H7 (cell line): Measurements from ENCODE around the gene PALD1. TPM values are rescaled to one million over a fixed set of nuclear protein-coding genes. Genes with fewer than 3 reads are reported as not detected.

Source experiments
- DNase-seq: peaks from one replicate; pipeline ENCODE4 v3.0.0; 2012
- H3K27me3 ChIP-seq: 2 replicates; pipeline ENCODE4 v1.6.0; 2011; ENCODE audit warnings: mild to moderate bottlenecking, low read length; ENCODE audit not compliant: control insufficient read depth, insufficient read depth
- H3K36me3 ChIP-seq: replicated peaks from 2 replicates; pipeline ENCODE4 v1.5.1; 2011; ENCODE audit warnings: low read length; ENCODE audit not compliant: control insufficient read depth, insufficient read depth
- H3K4me3 ChIP-seq: 2 replicates; pipeline ENCODE4 v1.5.1; 2011; ENCODE audit warnings: low read depth, mild to moderate bottlenecking, control low read depth, low read length, moderate library complexity; ENCODE audit not compliant: insufficient read depth
- total RNA-seq: library from RNA; depleted of rRNA; stranded (reverse); fragments of >200 nt; shearing (Covaris generic); gene quantifications from 2 replicates; pipeline ENCODE4 v1.2.3, GENCODE V29; 2014

PALD1 gene
- total RNA-seq, 1 experiment from 2014 or later: 51.9 TPM

GRCh38 chr10:70465832-70466231 is 12.7 kb upstream of the PALD1 start:
- Histone ChIP-seq H3K27me3 (no peaks in the 10 kb centered on the region), H3K4me3 (no peak overlapping the region), H3K36me3 (no peaks in the 10 kb centered on the region)
- no peak for DNase-seq

GRCh38 chr10:70466951-70467350 is 11.6 kb upstream of the PALD1 start:
- Histone ChIP-seq H3K36me3 (no peaks in the 10 kb centered on the region), H3K27me3 (no peaks in the 10 kb centered on the region), H3K4me3 (no peak overlapping the region)
- peak; percentile 49 for DNase-seq

GRCh38 chr10:70472799-70473454 is 5.6 kb upstream of the PALD1 start:
- no peak for DNase-seq
- Histone ChIP-seq H3K36me3 (no peaks in the 10 kb centered on the region), H3K4me3 (no peak overlapping the region), H3K27me3 (no peaks in the 10 kb centered on the region)

- peak; percentile 21 for DNase-seq
- no peaks in the 10 kb centered on the region for H3K36me3 ChIP-seq
- no peaks in the 10 kb centered on the region for H3K27me3 ChIP-seq
- H3K4me3 ChIP-seq: no peak overlapping the region
These were observed 3.8 kb upstream of the PALD1 start for GRCh38 chr10:70474780-70475179.

- H3K36me3 ChIP-seq: no peaks in the 10 kb centered on the region
- no peak for DNase-seq
- H3K4me3 ChIP-seq: no peak overlapping the region
- no peaks in the 10 kb centered on the region for H3K27me3 ChIP-seq
These were observed 2.9 kb upstream of the PALD1 start for GRCh38 chr10:70475661-70476060.

GRCh38 chr10:70476249-70477035 is 2.1 kb upstream of the PALD1 start:
- Histone ChIP-seq H3K36me3 (no peaks in the 10 kb centered on the region), H3K4me3 (no peak overlapping the region), H3K27me3 (no peaks in the 10 kb centered on the region)
- DNase-seq: no peak

GRCh38 chr10:70477661-70478162 is 855 bp upstream of the PALD1 start:
- Histone ChIP-seq H3K4me3 (peak overlapping the region; percentile 77), H3K27me3 (no peaks in the 10 kb centered on the region), H3K36me3 (no peaks in the 10 kb centered on the region)
- peak; percentile 74 for DNase-seq

- DNase-seq: peak; percentile 77
These were observed 606 bp downstream of the PALD1 start for GRCh38 chr10:70479165-70479581.

GRCh38 chr10:70479626-70480238 is 1.2 kb downstream of the PALD1 start:
- Histone ChIP-seq H3K4me3 (peak overlapping the region; percentile 77), H3K27me3 (no peaks in the 10 kb centered on the region), H3K36me3 (no peaks in the 10 kb centered on the region)
- no peak for DNase-seq

More at GRCh38 chr10:70479165-70479581, 606 bp downstream of the PALD1 start:
- Histone ChIP-seq H3K36me3 (no peaks in the 10 kb centered on the region), H3K4me3 (peak overlapping the region; percentile 77), H3K27me3 (no peaks in the 10 kb centered on the region)

- Histone ChIP-seq H3K36me3 (no peaks in the 10 kb centered on the region), H3K4me3 (no peak overlapping the region), H3K27me3 (no peaks in the 10 kb centered on the region)
- peak; percentile 61 for DNase-seq
These were observed 1.8 kb downstream of the PALD1 start for GRCh38 chr10:70480239-70480861.

GRCh38 chr10:70481105-70481504 is 2.5 kb downstream of the PALD1 start:
- Histone ChIP-seq H3K36me3 (no peaks in the 10 kb centered on the region), H3K4me3 (no peak overlapping the region), H3K27me3 (no peaks in the 10 kb centered on the region)
- peak; percentile 51 for DNase-seq

GRCh38 chr10:70481831-70482530 is 3.4 kb downstream of the PALD1 start:
- Histone ChIP-seq H3K27me3 (no peaks in the 10 kb centered on the region), H3K36me3 (0 out of 2 replicates have a peak, but pooled peaks cover 1% of the 10 kb centered on the region), H3K4me3 (no peak overlapping the region)
- DNase-seq: peak; percentile 37

- H3K36me3 ChIP-seq: 0 out of 2 replicates have a peak, but pooled peaks cover 1% of the 10 kb centered on the region
- no peak overlapping the region for H3K4me3 ChIP-seq
- no peaks in the 10 kb centered on the region for H3K27me3 ChIP-seq
- DNase-seq: peak; percentile 43
These were observed 4.6 kb downstream of the PALD1 start for GRCh38 chr10:70482982-70483760.
